ENCODE data around the gene ALLC.

Gene ALLC

GRCh38 chr2:3679616-3680393, 21.8 kb downstream of the ALLC start:
- H3K9me3 Mint-ChIP-seq, result no peaks in the 10 kb centered on the region
- peaks cover 5% of the 10 kb centered on the region for H3K27me3 Mint-ChIP-seq
- no peak for ATAC-seq (ENCODE audit: low read depth)
- H3K36me3 Mint-ChIP-seq, result no peaks in the 10 kb centered on the region
- H3K27ac Mint-ChIP-seq, result no peak overlapping the region
- no peak overlapping the region for H3K4me3 Mint-ChIP-seq
- peaks cover 5% of the 10 kb centered on the region for H3K4me1 Mint-ChIP-seq
- DNase-seq (ENCODE audit: low spot score in 2 of 2), result no peak

GRCh38 chr2:3680548-3681345, 22.7 kb downstream of the ALLC start:
- Mint-ChIP-seq H3K27me3 (peaks cover 7% of the 10 kb centered on the region), H3K9me3 (no peaks in the 10 kb centered on the region), H3K36me3 (no peaks in the 10 kb centered on the region), H3K27ac (no peak overlapping the region), H3K4me1 (peaks cover 5% of the 10 kb centered on the region), H3K4me3 (no peak overlapping the region)
- DNase-seq (ENCODE audit: low spot score in 2 of 2), result no peak
- no peak for ATAC-seq (ENCODE audit: low read depth)

- H3K27me3 Mint-ChIP-seq, result peaks cover 7% of the 10 kb centered on the region
- no peak overlapping the region for H3K27ac Mint-ChIP-seq
- DNase-seq (ENCODE audit: low spot score in 2 of 2) (no peak), ATAC-seq (ENCODE audit: low read depth) (no peak)
- peaks cover 5% of the 10 kb centered on the region for H3K4me1 Mint-ChIP-seq
- H3K4me3 Mint-ChIP-seq, result no peak overlapping the region
- no peaks in the 10 kb centered on the region for H3K9me3 Mint-ChIP-seq
- H3K36me3 Mint-ChIP-seq, result no peaks in the 10 kb centered on the region
Measured at GRCh38 chr2:3681625-3682024, 23.6 kb downstream of the ALLC start.

GRCh38 chr2:3682811-3683210, 24.8 kb downstream of the ALLC start:
- Mint-ChIP-seq H3K36me3 (no peaks in the 10 kb centered on the region), H3K27me3 (peaks cover 5% of the 10 kb centered on the region), H3K9me3 (no peaks in the 10 kb centered on the region), H3K27ac (no peak overlapping the region), H3K4me3 (no peak overlapping the region), H3K4me1 (peaks cover 5% of the 10 kb centered on the region)
- ATAC-seq (ENCODE audit: low read depth), result no peak
- no peak for DNase-seq (ENCODE audit: low spot score in 2 of 2)

GRCh38 chr2:3683748-3684454, 25.9 kb downstream of the ALLC start:
- H3K27me3 Mint-ChIP-seq, result peaks cover 8% of the 10 kb centered on the region
- no peaks in the 10 kb centered on the region for H3K36me3 Mint-ChIP-seq
- peaks cover 5% of the 10 kb centered on the region for H3K4me1 Mint-ChIP-seq
- H3K4me3 Mint-ChIP-seq, result no peak overlapping the region
- no peak overlapping the region for H3K27ac Mint-ChIP-seq
- no peak for DNase-seq (ENCODE audit: low spot score in 2 of 2)
- ATAC-seq (ENCODE audit: low read depth), result no peak
- H3K9me3 Mint-ChIP-seq, result no peaks in the 10 kb centered on the region

- Mint-ChIP-seq H3K4me1 (no peaks in the 10 kb centered on the region), H3K27me3 (peaks cover 10% of the 10 kb centered on the region), H3K9me3 (peaks cover 7% of the 10 kb centered on the region), H3K4me3 (no peak overlapping the region), H3K36me3 (no peaks in the 10 kb centered on the region), H3K27ac (no peak overlapping the region)
- DNase-seq (ENCODE audit: low spot score in 2 of 2) (no peak), ATAC-seq (ENCODE audit: low read depth) (no peak)
Measured at GRCh38 chr2:3689998-3690748, 32.2 kb downstream of the ALLC start.

- H3K27ac Mint-ChIP-seq, result no peak overlapping the region
- ATAC-seq (ENCODE audit: low read depth) (no peak), DNase-seq (ENCODE audit: low spot score in 2 of 2) (no peak)
- H3K9me3 Mint-ChIP-seq, result peaks cover 7% of the 10 kb centered on the region
- no peaks in the 10 kb centered on the region for H3K36me3 Mint-ChIP-seq
- no peak overlapping the region for H3K4me3 Mint-ChIP-seq
- peaks cover 18% of the 10 kb centered on the region for H3K27me3 Mint-ChIP-seq
- H3K4me1 Mint-ChIP-seq, result peaks cover 3% of the 10 kb centered on the region
Measured at GRCh38 chr2:3692375-3692774, 34.4 kb downstream of the ALLC start.

GRCh38 chr2:3696545-3696944, 38.5 kb downstream of the ALLC start:
- no peak for ATAC-seq (ENCODE audit: low read depth)
- DNase-seq (ENCODE audit: low spot score in 2 of 2), result no peak
- Mint-ChIP-seq H3K9me3 (peaks cover 2% of the 10 kb centered on the region), H3K4me3 (no peak overlapping the region), H3K4me1 (peaks cover 3% of the 10 kb centered on the region), H3K36me3 (no peaks in the 10 kb centered on the region), H3K27me3 (peaks cover 13% of the 10 kb centered on the region), H3K27ac (no peak overlapping the region)

DNA sequence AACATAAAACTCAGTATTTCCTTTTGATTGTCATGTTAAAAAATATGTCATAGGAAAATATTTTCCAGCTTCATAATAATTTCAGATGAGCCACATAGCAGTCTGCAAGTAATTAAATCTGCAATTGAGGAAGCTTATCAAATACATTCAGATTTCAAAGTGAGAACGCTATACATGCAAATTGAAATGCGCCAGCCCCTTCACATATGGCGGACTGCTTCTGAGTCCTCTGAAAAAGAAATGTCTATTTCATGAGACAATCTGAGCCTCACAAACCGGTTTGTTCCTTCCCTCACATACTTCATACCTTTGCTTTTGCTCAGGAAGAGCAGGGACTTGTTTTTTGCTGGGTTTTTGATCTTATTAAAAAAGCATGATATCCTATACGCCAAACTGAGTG, 43.1 kb downstream of the ALLC start:
- H3K4me1 Mint-ChIP-seq, result peaks cover 3% of the 10 kb centered on the region
- no peak overlapping the region for H3K4me3 Mint-ChIP-seq
- H3K27ac Mint-ChIP-seq, result no peak overlapping the region
- peaks cover 13% of the 10 kb centered on the region for H3K27me3 Mint-ChIP-seq
- no peaks in the 10 kb centered on the region for H3K36me3 Mint-ChIP-seq
- no peaks in the 10 kb centered on the region for H3K9me3 Mint-ChIP-seq
- DNase-seq (ENCODE audit: low spot score in 2 of 2) (no peak), ATAC-seq (ENCODE audit: low read depth) (no peak)

GRCh38 chr2:3703236-3703756, 45.3 kb downstream of the ALLC start, which contains the start of gene DCDC2C:
DCDC2C (plus strand) TSS chr2:3703575; CDS start chr2:3703752, 177 bp downstream.
- Mint-ChIP-seq H3K9me3 (no peaks in the 10 kb centered on the region), H3K4me3 (no peak within 1 kb of the TSS), H3K27me3 (peaks cover 10% of the 10 kb centered on the region), H3K27ac (no peak within 1 kb of the TSS), H3K4me1 (no peaks in the 10 kb centered on the region), H3K36me3 (no peaks in the 10 kb centered on the region)
- ATAC-seq (ENCODE audit: low read depth) (no peak), DNase-seq (ENCODE audit: low spot score in 2 of 2) (no peak)

DNA sequence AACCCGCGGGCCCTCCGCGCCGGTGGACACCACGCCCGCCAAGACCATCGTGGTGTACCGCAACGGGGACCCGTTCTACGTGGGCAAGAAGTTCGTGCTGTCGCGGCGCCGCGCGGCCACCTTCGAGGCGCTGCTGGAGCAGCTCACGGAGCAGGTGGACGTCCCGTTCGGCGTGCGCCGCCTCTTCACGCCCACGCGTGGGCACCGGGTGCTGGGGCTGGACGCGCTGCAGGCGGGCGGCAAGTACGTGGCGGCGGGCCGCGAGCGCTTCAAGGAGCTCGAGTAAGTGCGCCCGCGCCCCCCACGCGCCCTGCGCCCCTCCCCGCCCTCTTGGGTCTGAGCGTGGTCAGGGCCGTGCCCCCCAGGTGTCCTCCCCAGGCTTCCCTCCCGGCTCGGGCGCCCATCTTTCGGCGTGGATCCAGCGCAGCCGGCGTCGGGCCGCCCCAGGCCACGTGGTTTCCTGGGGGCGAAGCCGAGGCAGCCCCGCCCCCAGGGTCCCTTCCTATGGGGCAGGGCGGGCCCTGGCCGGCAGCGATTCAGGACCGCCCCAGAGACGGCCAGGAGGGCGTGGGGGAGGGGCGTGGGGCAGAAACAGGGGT, 45.9 kb downstream of the ALLC start:
- Mint-ChIP-seq H3K27me3 (peaks cover 10% of the 10 kb centered on the region), H3K4me3 (no peak overlapping the region), H3K27ac (no peak overlapping the region), H3K36me3 (no peaks in the 10 kb centered on the region), H3K4me1 (no peaks in the 10 kb centered on the region), H3K9me3 (no peaks in the 10 kb centered on the region)
- no peak for DNase-seq (ENCODE audit: low spot score in 2 of 2)
- ATAC-seq (ENCODE audit: low read depth), result no peak

GRCh38 chr2:3704692-3705091, 46.7 kb downstream of the ALLC start:
- no peaks in the 10 kb centered on the region for H3K9me3 Mint-ChIP-seq
- no peaks in the 10 kb centered on the region for H3K36me3 Mint-ChIP-seq
- DNase-seq (ENCODE audit: low spot score in 2 of 2) (no peak), ATAC-seq (ENCODE audit: low read depth) (no peak)
- peaks cover 10% of the 10 kb centered on the region for H3K27me3 Mint-ChIP-seq
- H3K4me3 Mint-ChIP-seq, result no peak overlapping the region
- H3K27ac Mint-ChIP-seq, result no peak overlapping the region
- no peaks in the 10 kb centered on the region for H3K4me1 Mint-ChIP-seq

GRCh38 chr2:3705782-3706181, 47.8 kb downstream of the ALLC start:
- H3K27ac Mint-ChIP-seq, result no peak overlapping the region
- H3K36me3 Mint-ChIP-seq, result no peaks in the 10 kb centered on the region
- DNase-seq (ENCODE audit: low spot score in 2 of 2), result no peak
- no peaks in the 10 kb centered on the region for H3K4me1 Mint-ChIP-seq
- ATAC-seq (ENCODE audit: low read depth), result no peak
- no peaks in the 10 kb centered on the region for H3K9me3 Mint-ChIP-seq
- H3K27me3 Mint-ChIP-seq, result peaks cover 13% of the 10 kb centered on the region
- no peak overlapping the region for H3K4me3 Mint-ChIP-seq

All from memory B cell (primary cell).